Endothelial cell of umbilical vein (primary cell): Measurements from ENCODE around the gene PARD3B. TPM values are rescaled to one million over a fixed set of nuclear protein-coding genes. Genes with fewer than 3 reads are reported as not detected.

Source experiments
- BruUV-seq: library from RNA; stranded (reverse); fragments of 400-500 nt; replicated peaks from 2 replicates; lab custom pipeline; 2021; lab: Mats Ljungman, UMichigan
- CTCF ChIA-PET: fragments of 300-600, 350-600 bp; sonication (Branson Sonifier 250); formaldehyde crosslinking; loops from one replicate; lab custom pipeline; 2021; ENCODE audit warnings: antibody characterized with exemption, inconsistent platforms; lab: Charles Lee
- POLR2A ChIA-PET: fragments of 300-600, 350-600 bp; sonication (Branson Sonifier 250); formaldehyde crosslinking; loops from one replicate; lab custom pipeline; 2021; ENCODE audit warnings: antibody characterized with exemption, inconsistent platforms; lab: Charles Lee
- DNase-seq: peaks from one replicate; pipeline ENCODE4 v3.0.0-alpha.2; 2011; ENCODE audit warnings: low read depth, low spot score
- FAIRE-seq: peaks from 2 replicates; lab custom pipeline; 2011; peaks lifted over from hg19 to GRCh38; lab: Jason Lieb, UNC
- H2AFZ ChIP-seq: 2 replicates; pipeline ENCODE4 v1.6.0; 2012; ENCODE audit warnings: low read depth, low read length, control low read depth, inconsistent platforms
- H3K27ac ChIP-seq: 2 replicates; pipeline ENCODE4 v1.5.1; 2011; ENCODE audit warnings: low read depth, mild to moderate bottlenecking, control low read depth, low read length, moderate library complexity; ENCODE audit not compliant: insufficient read depth
- H3K27me3 ChIP-seq, 2 experiments: 2 replicates each; pipeline versions ENCODE4 v1.6.0 to v1.6.1; 2011; ENCODE audit warnings: low read length in 2 of 2, mixed read lengths in 1 of 2; ENCODE audit not compliant: control insufficient read depth in 2 of 2, insufficient read depth in 2 of 2
- H3K36me3 ChIP-seq, 2 experiments: 2 replicates in 1 of 2; 3 replicates in 1 of 2; pipeline ENCODE4 v1.5.1; 2011; ENCODE audit warnings: low read length in 2 of 2, mild to moderate bottlenecking in 1 of 2, moderate library complexity in 1 of 2; ENCODE audit not compliant: control insufficient read depth in 2 of 2, insufficient read depth in 2 of 2; ENCODE audit errors: extremely low read depth in 1 of 2
- H3K4me1 ChIP-seq: 3 replicates; pipeline ENCODE4 v1.5.1; 2011; ENCODE audit warnings: mild to moderate bottlenecking, low read length; ENCODE audit not compliant: control insufficient read depth, insufficient read depth; ENCODE audit errors: extremely low read depth
- H3K4me2 ChIP-seq: 2 replicates; pipeline ENCODE4 v1.6.1; 2011; ENCODE audit warnings: low read length, control low read depth, mixed read lengths; ENCODE audit not compliant: insufficient read depth
- H3K4me3 ChIP-seq, 3 experiments: fragments of 200-600 bp in 1 of 3; sonication (generic), shearing (Covaris generic) in 1 of 3; replicated peaks in 1 of 3; 2 replicates each; pipeline ENCODE4 v1.5.1; 2011 to 2016; ENCODE audit warnings: control low read depth in 3 of 3, low read length in 3 of 3, mild to moderate bottlenecking in 2 of 3, inconsistent platforms in 1 of 3, low read depth in 1 of 3, moderate library complexity in 1 of 3; ENCODE audit not compliant: insufficient read depth in 1 of 3
- H3K79me2 ChIP-seq: 2 replicates; pipeline ENCODE4 v1.6.0; 2012; ENCODE audit warnings: low read length, inconsistent platforms; ENCODE audit not compliant: control insufficient read depth, insufficient read depth
- H3K9ac ChIP-seq: replicated peaks from 2 replicates; pipeline ENCODE3; 2011; ENCODE audit warnings: low read length, control low read depth; ENCODE audit not compliant: insufficient read depth; ENCODE audit errors: extremely low read depth
- H3K9me1 ChIP-seq: replicated peaks from 3 replicates; pipeline ENCODE4 v1.6.0; 2011; ENCODE audit warnings: mild to moderate bottlenecking, low read length; ENCODE audit not compliant: control insufficient read depth, insufficient read depth; ENCODE audit errors: extremely low read depth
- H3K9me3 ChIP-seq: replicated peaks from 2 replicates; pipeline ENCODE4 v1.5.1; 2012; ENCODE audit warnings: low read length, inconsistent platforms; ENCODE audit not compliant: control insufficient read depth, insufficient read depth
- H4K20me1 ChIP-seq: replicated peaks from 2 replicates; pipeline ENCODE3; 2011; ENCODE audit warnings: mild to moderate bottlenecking, low read length; ENCODE audit not compliant: control insufficient read depth, insufficient read depth; ENCODE audit errors: extremely low read depth
- CTCF ChIP-seq, 2 donors: IDR thresholded peaks; 1 replicate in 1 of 2; 2 replicates in 1 of 2; pipeline ENCODE4 v1.5.1; 2011; ENCODE audit warnings: low read length in 2 of 2, mild to moderate bottlenecking in 2 of 2, moderate library complexity in 2 of 2, control low read depth in 1 of 2, inconsistent platforms in 1 of 2, low read depth in 1 of 2; ENCODE audit not compliant: insufficient read depth in 1 of 2; ENCODE audit errors: extremely low read depth in 1 of 2
- EZH2 ChIP-seq: IDR thresholded peaks from 2 replicates; pipeline ENCODE4 v1.6.1; 2012; ENCODE audit warnings: borderline replicate concordance, low read depth, mild to moderate bottlenecking, moderate library complexity, low read length, inconsistent platforms; ENCODE audit not compliant: severe bottlenecking
- FOS ChIP-seq: IDR thresholded peaks from 2 replicates; pipeline ENCODE4 v1.6.1; 2011; ENCODE audit warnings: mild to moderate bottlenecking, low read length, moderate library complexity, borderline replicate concordance; ENCODE audit not compliant: insufficient read depth
- GATA2 ChIP-seq: IDR thresholded peaks from 2 replicates; pipeline ENCODE4 v1.7.0; 2011; ENCODE audit warnings: low read depth, mild to moderate bottlenecking, moderate library complexity, mixed read lengths, low read length; ENCODE audit not compliant: insufficient read length, insufficient read depth
- JUN ChIP-seq: IDR thresholded peaks from 2 replicates; pipeline ENCODE4 v1.6.1; 2011; ENCODE audit warnings: borderline replicate concordance, low read depth; ENCODE audit not compliant: insufficient read length, insufficient read depth
- MAX ChIP-seq: IDR thresholded peaks from 2 replicates; pipeline ENCODE4 v1.6.1; 2011; ENCODE audit not compliant: insufficient read depth, insufficient read length
- MYC ChIP-seq: IDR thresholded peaks from one replicate; pipeline ENCODE4 v1.6.1; 2011; ENCODE audit warnings: mild to moderate bottlenecking, low read depth, low read length
- POLR2A ChIP-seq: IDR thresholded peaks from 2 replicates; pipeline ENCODE4 v1.6.1; 2012; ENCODE audit warnings: low read depth, mild to moderate bottlenecking, control low read depth, low read length
- POLR2AphosphoS5 ChIP-seq: IDR thresholded peaks from 2 replicates; pipeline ENCODE4 v1.6.1; 2012; ENCODE audit warnings: low read depth, mild to moderate bottlenecking, control low read depth, low read length, moderate library complexity; ENCODE audit not compliant: insufficient read depth
- dilution Hi-C: fragments of 300-500 bp; cut with MboI; formaldehyde crosslinking; loops from one replicate; pipeline ENCODE4 v1.15.0; 2019; ENCODE audit warnings: low sequenced_read_pairs; ENCODE audit not compliant: extremely low pct_ligation_motif_present
- intact Hi-C: fragments of 100-400 bp; cut with micrococcal nuclease; formaldehyde crosslinking; loops from one replicate; pipeline ENCODE4 v1.10.0; 2022
- polyA plus RNA-seq, 4 experiments: library from polyadenylated mRNA; depleted of rRNA in 3 of 4; stranded (reverse) in 3 of 4; unstranded in 1 of 4; fragments of >200 nt; gene quantifications; 2 replicates each; pipeline versions ENCODE4 v1.2.1 to v1.2.3, GENCODE V29; 2011 to 2012; ENCODE audit warnings: missing spikeins in 1 of 4
- total RNA-seq: library from RNA; stranded (reverse); gene quantifications from 2 replicates; pipeline ENCODE4 v1.2.3, GENCODE V29; 2021

The PARD3B gene
- total and polyA plus RNA-seq, 2 donors (not counting 3 experiments of a cell fraction or from before 2014, with no cell fraction given), result 2.2 to 30.9 TPM

GRCh38 chr2:204896146-204896545 lies 350.9 kb downstream of the PARD3B start:
- TF ChIP-seq CTCF (IDR thresholded peaks at IDR 0.05; ENCODE audit: extremely low read depth in 1 of 2, insufficient read depth in 1 of 2, low read depth in 1 of 2, low read length in 2 of 2) (no peak), POLR2AphosphoS5 (no peak), POLR2A (no peak), JUN (no peak), EZH2 (no peak), MYC (no peak), MAX (no peak), FOS (no peak), GATA2 (no peak)
- dilution Hi-C loops (no loop called here), intact Hi-C loops (no loop called here)
- Histone ChIP-seq H3K9ac (no peak overlapping the region), H3K4me1 (peaks cover 13% of the 10 kb centered on the region), H3K27ac (no peak overlapping the region), H3K79me2 (no peaks in the 10 kb centered on the region), H3K27me3 (no peaks in the 10 kb centered on the region), H3K9me3 (no peaks in the 10 kb centered on the region), H3K36me3 (no peaks in the 10 kb centered on the region), H3K9me1 (no peaks in the 10 kb centered on the region), H3K4me3 (no peak overlapping the region), H3K4me2 (no peak overlapping the region), H4K20me1 (no peaks in the 10 kb centered on the region), H2AFZ (no peak overlapping the region)
- FAIRE-seq, result no peak
- no TSS peak for BruUV-seq
- CTCF ChIA-PET, result no interaction called here
- DNase-seq, result no peak
- POLR2A ChIA-PET, result no interaction called here
